GM12864 (cell line): Measurements from ENCODE around the gene DENND1A.

Source experiments
- DNase-seq: peaks from one replicate; pipeline ENCODE4 v3.0.0-alpha.2; 2011; ENCODE audit warnings: low read depth
- H3K4me3 ChIP-seq: 2 replicates; pipeline ENCODE4 v1.5.1; 2011; ENCODE audit warnings: mild to moderate bottlenecking, low read depth, low read length, control low read depth
- TF ChIP-seq, protein P1 (sequence below): IDR thresholded peaks from 2 replicates; pipeline ENCODE4 v1.5.1; 2011; ENCODE audit warnings: low read depth, mild to moderate bottlenecking, moderate library complexity, low read length, control low read depth, inconsistent platforms; ENCODE audit errors: missing control alignments

DENND1A gene

DNA sequence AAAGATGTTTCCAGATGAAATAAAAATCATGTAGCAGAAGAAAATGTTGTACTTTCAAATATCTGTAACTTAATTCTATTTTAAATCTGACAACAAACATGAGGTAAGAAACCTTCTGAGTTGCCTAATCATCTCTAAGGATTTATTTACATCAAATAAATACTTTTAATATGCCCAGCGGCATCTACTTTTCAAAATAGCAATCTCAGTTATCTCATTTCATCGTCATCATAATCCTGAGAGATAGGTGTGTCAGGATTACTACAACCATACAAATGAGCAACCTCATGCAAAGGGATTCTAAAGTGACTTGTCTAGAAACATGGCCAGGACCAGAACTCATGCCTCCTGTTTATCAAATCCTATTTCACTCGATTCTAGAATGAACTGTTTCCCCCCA is 49.5 kb downstream of the DENND1A start:
- no peak for DNase-seq
- no peak overlapping the region for H3K4me3 ChIP-seq
- TF ChIP-seq, protein P1, sequence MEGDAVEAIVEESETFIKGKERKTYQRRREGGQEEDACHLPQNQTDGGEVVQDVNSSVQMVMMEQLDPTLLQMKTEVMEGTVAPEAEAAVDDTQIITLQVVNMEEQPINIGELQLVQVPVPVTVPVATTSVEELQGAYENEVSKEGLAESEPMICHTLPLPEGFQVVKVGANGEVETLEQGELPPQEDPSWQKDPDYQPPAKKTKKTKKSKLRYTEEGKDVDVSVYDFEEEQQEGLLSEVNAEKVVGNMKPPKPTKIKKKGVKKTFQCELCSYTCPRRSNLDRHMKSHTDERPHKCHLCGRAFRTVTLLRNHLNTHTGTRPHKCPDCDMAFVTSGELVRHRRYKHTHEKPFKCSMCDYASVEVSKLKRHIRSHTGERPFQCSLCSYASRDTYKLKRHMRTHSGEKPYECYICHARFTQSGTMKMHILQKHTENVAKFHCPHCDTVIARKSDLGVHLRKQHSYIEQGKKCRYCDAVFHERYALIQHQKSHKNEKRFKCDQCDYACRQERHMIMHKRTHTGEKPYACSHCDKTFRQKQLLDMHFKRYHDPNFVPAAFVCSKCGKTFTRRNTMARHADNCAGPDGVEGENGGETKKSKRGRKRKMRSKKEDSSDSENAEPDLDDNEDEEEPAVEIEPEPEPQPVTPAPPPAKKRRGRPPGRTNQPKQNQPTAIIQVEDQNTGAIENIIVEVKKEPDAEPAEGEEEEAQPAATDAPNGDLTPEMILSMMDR = no peak

DNA sequence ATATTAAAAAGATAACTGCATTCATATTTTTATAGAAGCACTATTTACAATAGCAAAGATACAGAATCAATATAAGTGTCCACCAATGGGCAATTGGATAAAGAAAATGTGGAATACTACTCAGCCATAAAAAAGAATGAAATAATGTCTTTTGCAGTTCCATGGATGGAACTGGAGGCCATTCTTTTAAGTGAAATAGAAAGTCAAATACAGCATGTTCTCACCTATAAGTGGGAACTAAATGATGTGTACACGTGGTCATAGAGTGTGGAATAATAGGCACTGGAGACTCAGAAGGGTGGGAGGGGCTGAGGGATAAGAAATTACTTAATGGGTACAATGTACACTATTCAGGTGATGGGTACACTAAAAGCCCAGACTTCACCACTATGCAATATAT is 53.2 kb downstream of the DENND1A start:
- no peak for DNase-seq
- no peak overlapping the region for H3K4me3 ChIP-seq
- TF ChIP-seq, protein P1 = no peak

DNA sequence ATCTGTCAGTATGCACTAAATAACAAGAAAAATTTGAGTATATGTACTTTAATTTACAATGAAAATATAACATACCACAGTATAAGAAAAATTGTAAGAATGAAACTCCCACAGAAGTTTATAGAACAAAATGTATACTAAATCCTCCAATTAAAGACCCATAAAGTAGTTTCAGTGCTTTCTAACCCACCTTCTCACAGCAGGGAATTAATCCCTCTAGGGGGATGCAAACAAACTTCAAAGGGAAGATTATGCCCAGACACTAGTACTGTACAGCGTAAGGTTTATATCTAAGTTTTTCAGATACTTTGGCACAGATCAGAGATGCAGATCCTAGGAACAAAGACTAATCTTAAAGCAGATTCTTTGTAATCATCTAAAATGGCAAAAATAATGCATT is 57.2 kb downstream of the DENND1A start:
- no peak overlapping the region for H3K4me3 ChIP-seq
- TF ChIP-seq, protein P1 = no peak
- DNase-seq = no peak

DNA sequence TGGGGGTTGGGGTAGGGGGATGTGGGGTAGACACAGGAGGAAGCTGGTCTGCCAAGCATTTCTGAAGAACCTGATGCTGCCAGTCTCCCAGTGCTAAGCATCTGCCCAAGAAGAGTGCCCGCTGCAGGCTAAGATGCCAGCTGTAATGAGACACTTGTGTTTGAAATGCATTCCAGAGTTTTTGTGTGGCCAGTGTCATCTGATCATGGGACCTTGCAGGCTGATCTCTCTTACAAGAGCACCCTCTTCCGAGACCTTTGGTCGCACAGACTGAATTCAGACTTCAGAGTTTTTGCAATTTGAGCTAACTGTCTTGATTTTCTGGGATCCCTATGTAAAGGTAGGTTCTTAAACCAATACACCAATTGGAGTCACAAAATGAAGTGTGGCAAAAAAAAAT is 58.1 kb downstream of the DENND1A start:
- no peak overlapping the region for H3K4me3 ChIP-seq
- TF ChIP-seq, protein P1 = no peak
- no peak for DNase-seq

DNA sequence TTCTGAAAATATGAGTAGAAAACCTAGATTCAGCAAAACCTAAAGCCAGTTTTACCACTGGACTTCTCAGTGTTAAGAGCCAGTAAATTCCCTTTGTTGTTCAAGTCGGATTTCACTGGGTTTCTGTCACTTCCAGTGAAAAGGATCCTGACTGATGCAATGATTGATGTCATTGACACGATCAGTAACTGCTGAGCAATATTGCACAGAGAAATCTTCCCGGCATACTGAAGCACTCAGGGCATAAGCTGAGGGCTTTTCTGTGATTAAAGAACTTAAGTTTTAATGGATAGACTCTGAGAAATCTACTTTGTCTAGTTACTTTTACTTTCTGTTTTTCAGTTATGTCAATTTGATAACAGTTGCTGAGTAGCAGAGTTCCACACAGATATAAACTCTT is 61.9 kb downstream of the DENND1A start:
- no peak for DNase-seq
- TF ChIP-seq, protein P1 = no peak
- no peak overlapping the region for H3K4me3 ChIP-seq

DNA sequence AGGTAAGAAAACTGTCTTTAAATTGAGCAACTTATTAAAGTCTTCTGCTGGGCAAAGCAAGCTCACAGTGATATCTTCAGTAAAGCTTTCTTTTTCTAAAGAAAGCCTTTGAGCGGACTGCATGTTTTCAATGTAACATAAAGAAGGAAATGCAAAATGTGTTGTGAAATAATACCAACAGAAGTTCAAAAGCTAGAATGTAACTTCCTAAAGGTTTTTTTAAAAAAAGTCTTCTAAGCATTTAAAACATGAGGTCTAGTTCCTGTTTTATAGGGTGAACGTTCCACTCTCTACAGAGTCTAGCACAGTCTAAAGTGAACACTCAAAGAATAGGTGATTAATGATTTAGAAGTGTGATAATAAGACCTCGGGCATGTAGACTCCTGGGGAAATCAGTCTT is 62.9 kb downstream of the DENND1A start:
- TF ChIP-seq, protein P1 = no peak
- DNase-seq = no peak
- H3K4me3 ChIP-seq = no peak overlapping the region

DNA sequence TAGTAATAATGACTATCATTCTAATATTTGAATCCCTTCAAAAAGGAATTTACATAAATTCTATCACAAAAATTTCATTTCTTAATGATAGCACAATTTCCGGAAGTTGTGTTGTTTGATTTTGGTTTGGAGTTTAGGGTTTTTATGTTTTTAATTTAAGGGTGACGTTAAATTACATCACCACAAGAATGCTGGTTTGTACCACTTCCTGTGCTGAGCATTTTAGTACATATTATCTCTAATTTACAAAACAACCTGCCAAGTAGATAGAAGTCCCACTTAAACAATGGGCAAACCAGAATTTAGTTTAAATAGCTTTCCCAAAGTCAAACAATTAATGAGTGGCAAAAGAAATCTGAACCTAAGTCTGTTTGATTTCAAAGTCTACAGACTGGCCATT is 63.4 kb downstream of the DENND1A start:
- no peak for DNase-seq
- H3K4me3 ChIP-seq = no peak overlapping the region
- TF ChIP-seq, protein P1 = no peak
